Epidermal melanocyte (primary cell): Measurements from ENCODE around the gene RPL36AL.
"Not testable (repeated sequence)": the region's sequence is repeated elsewhere in the genome, so short reads cannot be mapped to it uniquely, and the experiment has no call there.

Source experiments
- DNase-seq: peaks from one replicate; pipeline ENCODE4 v3.0.0; 2011; ENCODE audit warnings: low spot score; ENCODE audit not compliant: insufficient read length

RPL36AL gene

GRCh38 chr14:49619730-49620129, 696 bp downstream of the RPL36AL start:
- DNase-seq: no peak

DNA sequence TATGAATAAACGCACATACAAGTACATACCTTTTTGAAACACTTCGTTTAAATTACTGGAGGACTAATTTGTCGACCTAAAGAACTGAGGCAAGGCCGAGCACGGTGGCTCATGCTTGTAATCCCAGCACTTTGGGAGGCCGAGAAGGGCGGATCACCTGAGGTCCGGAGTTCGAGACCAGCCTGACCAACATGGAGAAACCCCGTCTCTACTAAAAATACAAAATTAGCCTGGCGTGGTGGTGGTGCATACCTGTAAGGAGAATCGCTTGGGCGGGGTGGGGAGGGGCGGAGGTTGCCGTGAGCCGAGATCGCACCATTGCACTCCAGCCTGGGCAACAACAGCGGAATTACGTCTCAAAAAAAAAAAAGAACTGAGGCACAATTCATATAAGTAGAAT, 1.2 kb downstream of the RPL36AL start:
- not testable (repeated sequence) for DNase-seq

GRCh38 chr14:49617852-49618519, 2.4 kb downstream of the RPL36AL start:
- no peak for DNase-seq

GRCh38 chr14:49615776-49616175, 4.7 kb downstream of the RPL36AL start:
- no peak for DNase-seq

GRCh38 chr14:49614196-49614595, 6.2 kb downstream of the RPL36AL start:
- DNase-seq: no peak

DNA sequence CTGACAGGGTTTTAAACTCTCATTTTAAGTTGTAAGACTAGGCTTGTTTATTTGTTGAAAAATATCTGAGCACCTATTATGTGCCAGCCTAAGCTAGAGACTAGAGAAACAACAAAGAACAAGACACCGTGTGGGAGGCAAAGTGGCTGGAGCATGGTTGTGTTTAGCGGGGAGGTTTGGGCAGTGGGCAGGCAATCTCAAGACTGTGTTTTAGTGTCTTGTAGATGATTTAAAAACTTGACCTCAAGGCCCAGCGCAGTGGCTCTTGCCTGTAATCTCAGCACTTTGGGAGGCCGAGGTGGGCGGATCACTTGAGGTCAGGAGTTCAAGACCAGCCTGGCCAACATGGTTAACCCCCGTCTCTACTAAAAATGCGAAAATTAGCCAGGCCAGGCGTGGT, 7.8 kb downstream of the RPL36AL start:
- no peak for DNase-seq

DNA sequence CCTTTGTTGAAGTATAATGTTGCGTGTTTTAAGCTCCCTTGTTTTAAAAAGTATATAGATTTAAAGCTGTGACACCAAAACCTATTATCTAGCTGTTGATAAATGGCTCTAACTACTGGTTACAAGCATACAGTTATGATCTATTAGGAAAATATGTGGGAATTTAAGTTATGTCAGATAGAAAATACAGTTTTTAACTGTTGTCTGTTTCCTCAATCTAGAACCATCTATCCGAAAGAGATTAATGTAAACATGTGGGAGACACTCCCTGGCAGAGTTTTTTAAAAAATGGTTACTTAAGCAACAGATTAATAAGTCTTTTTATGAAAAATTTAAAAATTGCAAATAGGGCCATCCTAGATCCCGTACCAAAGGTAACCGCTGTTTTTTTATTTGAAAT, 8.2 kb downstream of the RPL36AL start:
- DNase-seq: no peak

DNA sequence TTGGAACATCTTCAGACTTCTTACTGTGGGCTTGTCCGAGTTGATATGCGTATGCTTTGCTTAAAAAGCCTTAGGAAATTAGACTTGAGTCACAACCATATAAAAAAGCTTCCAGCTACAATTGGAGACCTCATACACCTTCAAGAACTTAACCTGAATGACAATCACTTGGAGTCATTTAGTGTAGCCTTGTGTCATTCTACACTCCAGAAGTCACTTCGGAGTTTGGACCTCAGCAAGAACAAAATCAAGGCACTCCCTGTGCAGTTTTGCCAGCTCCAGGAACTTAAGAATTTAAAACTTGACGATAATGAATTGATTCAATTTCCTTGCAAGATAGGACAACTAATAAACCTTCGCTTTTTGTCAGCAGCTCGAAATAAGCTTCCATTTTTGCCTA, 12.8 kb downstream of the RPL36AL start:
- DNase-seq: no peak

- DNase-seq: peak; percentile 61
Observed at GRCh38 chr14:49598485-49599300, 21.7 kb downstream of the RPL36AL start, which contains the start of gene LRR1. Gene LRR1 (plus strand): TSS chr14:49598940. CDS start chr14:49599021, 81 bp downstream.

DNA sequence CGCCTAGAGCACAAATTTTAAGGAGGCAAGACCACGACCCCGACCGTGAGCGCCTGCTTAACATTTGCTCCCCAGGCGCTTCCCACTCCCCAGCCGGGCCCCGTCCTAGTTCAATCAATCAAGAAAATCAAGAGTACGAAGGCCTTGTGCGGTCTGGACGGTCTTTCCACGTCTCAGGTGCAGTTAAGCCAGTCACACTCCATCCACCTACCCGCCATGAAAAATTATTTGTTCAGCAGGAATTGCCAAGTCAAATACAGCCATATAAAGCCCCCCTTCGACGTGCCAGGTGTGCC, 22.3 kb downstream of the RPL36AL start:
- DNase-seq: no peak

DNA sequence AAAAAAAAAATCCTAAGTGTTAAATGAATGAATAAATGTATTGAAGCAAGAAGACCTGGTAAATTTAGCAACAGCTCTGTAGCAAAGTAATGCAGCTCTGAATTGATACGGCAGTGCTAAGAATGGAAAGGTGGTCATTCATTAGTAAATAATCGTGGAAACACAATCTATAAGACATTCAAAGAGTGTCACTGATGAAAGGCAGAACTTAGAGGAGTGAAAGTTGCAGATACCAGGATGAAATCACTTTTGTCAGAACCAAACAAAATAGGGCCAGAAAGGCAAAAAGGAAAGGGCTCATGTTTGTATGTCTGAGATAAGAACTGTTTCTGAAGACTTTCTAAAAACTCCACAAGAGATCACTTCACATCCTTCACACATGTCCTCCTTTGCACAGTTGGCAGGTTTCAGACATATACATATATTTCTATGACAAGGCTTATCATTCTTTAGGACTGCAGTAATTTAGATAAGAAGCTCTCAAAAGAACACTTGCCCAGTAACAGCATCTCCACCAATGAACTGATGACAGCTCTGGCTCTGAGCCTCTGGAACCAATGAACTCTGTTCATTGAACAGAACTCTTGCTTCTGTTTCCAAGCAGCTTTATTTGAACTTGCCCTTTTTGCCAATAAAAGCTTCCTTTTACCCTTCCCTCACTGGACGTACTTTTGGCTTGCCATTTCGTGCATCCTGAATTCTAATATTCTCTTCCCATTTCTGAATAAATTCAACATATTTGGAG, 25.9 kb downstream of the RPL36AL start:
- no peak for DNase-seq

GRCh38 chr14:49593016-49593415, 27.4 kb downstream of the RPL36AL start:
- no peak for DNase-seq

DNA sequence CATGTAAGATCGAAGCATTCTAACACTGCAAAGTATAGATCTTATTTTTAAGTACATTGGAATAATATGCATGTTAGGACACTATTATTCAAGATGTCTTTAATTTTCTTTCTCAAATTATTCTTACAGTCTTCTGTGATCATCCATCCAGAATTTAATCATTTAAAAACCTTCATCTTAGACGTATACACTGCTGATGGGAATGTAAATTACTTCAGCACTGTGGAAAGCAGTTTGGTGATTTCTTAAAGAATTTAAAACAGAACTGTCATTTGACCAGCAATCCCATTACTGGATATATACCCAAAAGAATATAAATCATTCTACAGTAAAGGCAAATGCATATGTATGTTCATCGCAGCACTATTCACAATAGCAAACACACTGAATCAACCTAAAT, 31.0 kb downstream of the RPL36AL start:
- no peak for DNase-seq

- DNase-seq: peak; percentile 54
Observed at GRCh38 chr14:49586673-49587460, 33.6 kb downstream of the RPL36AL start.

- DNase-seq: peak; percentile 88
Observed at GRCh38 chr14:49585803-49586672, 34.4 kb downstream of the RPL36AL start, which contains the start of gene RPS29. Gene RPS29 (minus strand): TSS chr14:49586380. CDS start chr14:49586346, 34 bp downstream.

DNA sequence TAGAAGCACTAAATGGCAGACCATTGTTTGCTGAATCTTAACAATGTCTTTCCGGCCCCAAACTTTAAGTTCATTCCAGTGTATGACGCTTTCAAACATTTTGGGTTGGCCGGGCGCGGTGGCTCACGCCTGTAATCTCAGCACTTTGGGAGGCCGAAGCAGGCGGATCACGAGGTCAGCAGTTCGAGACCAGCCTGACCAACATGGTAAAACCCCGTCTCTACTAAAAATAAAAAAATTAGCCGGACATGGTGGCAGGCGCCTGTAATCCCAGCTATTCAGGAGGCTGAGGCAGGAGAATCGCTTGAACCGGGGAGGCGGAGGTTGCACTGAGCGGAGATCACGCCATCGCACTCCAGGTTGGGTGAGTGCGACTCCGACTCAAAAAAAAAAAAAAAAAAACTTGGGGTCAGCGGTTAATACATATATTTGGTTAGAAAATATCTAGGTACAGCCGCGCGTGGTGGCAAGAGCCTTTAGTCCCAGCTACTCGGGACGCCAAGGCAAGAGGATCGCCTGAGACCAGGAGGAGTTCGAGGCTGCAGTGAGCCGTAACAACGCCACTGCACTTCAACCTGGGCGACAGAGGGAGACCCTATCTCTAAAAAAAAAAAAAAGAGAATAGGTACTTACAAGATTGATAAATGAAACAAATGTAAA, 35.3 kb downstream of the RPL36AL start:
- not testable (repeated sequence) for DNase-seq

DNA sequence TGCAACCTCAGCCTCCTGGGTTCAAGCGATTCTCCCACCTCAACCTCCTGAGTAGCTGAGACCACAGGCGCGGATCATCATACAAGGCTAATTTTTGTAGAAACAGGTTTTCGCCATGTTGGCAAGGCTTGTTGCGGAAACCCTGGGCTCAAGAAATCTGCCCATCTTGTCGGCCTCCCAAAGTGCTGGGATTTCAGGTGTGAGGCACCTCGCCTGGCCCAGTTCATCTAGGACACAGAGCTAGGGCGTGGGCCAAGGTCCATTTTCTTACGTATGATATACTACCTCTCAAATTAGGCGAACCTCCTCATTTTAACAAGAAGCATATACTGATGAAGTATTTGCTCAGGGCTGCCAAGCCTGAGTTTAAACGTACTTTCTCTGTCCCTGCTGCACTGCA, 36.4 kb downstream of the RPL36AL start:
- DNase-seq: no peak

DNA sequence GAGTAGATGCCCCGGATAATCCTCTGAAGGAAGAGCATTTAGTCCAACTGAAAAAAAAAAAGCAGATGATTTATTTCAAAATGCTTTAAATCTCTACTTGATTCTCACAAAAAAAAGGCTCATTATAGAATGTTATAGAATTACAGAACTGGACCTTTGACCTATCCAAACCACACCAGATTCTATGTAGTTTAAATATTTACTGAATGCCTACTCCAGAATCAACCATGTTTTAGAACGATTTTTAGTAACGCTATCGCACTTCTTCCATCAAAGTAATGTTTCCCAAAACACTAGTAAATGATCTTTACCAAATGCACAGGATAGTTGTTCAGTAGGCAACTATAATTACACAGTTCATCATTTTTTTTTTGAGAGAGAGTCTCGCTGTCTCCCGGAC, 36.8 kb downstream of the RPL36AL start:
- no peak for DNase-seq

DNA sequence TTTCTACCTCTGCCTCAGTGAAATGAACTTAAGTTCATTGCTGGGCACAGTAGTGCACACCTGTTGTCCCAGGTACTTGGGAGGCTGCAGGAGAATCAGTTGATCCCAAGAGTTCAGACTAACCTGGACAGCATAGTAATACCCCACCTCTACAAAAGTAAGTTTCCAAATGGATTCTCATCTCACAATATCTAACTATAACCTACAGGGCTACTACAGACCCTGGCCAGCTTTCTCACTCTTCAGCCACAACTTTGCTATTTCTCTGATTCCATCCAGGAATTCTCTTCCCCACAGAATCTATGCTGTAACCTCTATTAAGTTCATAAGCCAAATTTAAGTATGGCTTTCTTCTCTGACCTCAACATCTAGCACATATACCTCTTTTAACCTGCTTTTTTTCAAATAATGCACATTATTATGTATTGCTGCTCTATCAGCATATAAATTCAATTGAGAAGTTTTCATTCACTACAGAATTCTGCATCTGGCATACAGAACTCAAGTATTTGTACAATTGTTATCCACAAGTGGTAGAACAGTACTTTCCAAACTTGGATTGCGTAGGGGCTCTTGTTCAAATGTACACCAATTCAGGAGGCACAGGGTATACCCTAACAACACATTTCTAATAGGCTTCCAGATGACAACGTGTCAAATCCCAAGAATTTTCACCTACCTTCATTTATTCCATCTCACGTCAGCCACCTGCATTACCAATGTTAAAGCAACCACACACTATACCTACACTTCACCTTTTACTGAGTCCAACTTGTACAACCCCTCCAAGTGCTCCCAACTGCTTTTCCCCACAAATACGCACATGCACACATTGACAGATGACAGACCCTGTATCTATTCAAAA, 38.1 kb downstream of the RPL36AL start:
- no peak for DNase-seq
